Endothelial cell of umbilical vein (primary cell): ENCODE data around the gene ANKRD31.

Experiments
- EZH2 ChIP-seq: IDR thresholded peaks from 2 replicates; pipeline ENCODE4 v1.6.1; 2012; ENCODE audit warnings: borderline replicate concordance, low read depth, mild to moderate bottlenecking, moderate library complexity, low read length, inconsistent platforms; ENCODE audit not compliant: severe bottlenecking
- FOS ChIP-seq: IDR thresholded peaks from 2 replicates; pipeline ENCODE4 v1.6.1; 2011; ENCODE audit warnings: mild to moderate bottlenecking, low read length, moderate library complexity, borderline replicate concordance; ENCODE audit not compliant: insufficient read depth
- GATA2 ChIP-seq: IDR thresholded peaks from 2 replicates; pipeline ENCODE4 v1.7.0; 2011; ENCODE audit warnings: low read depth, mild to moderate bottlenecking, moderate library complexity, mixed read lengths, low read length; ENCODE audit not compliant: insufficient read length, insufficient read depth
- POLR2A ChIP-seq: IDR thresholded peaks from 2 replicates; pipeline ENCODE4 v1.6.1; 2012; ENCODE audit warnings: low read depth, mild to moderate bottlenecking, control low read depth, low read length
- POLR2AphosphoS5 ChIP-seq: IDR thresholded peaks from 2 replicates; pipeline ENCODE4 v1.6.1; 2012; ENCODE audit warnings: low read depth, mild to moderate bottlenecking, control low read depth, low read length, moderate library complexity; ENCODE audit not compliant: insufficient read depth
- TF ChIP-seq, protein P1 (sequence below), 2 donors: IDR thresholded peaks; 1 replicate in 1 of 2; 2 replicates in 1 of 2; pipeline ENCODE4 v1.5.1; 2011; ENCODE audit warnings: low read length in 2 of 2, mild to moderate bottlenecking in 2 of 2, moderate library complexity in 2 of 2, control low read depth in 1 of 2, inconsistent platforms in 1 of 2, low read depth in 1 of 2; ENCODE audit not compliant: insufficient read depth in 1 of 2; ENCODE audit errors: extremely low read depth in 1 of 2
- TF ChIP-seq, protein P2 (sequence below): IDR thresholded peaks from 2 replicates; pipeline ENCODE4 v1.6.1; 2011; ENCODE audit not compliant: insufficient read depth, insufficient read length

DNA sequence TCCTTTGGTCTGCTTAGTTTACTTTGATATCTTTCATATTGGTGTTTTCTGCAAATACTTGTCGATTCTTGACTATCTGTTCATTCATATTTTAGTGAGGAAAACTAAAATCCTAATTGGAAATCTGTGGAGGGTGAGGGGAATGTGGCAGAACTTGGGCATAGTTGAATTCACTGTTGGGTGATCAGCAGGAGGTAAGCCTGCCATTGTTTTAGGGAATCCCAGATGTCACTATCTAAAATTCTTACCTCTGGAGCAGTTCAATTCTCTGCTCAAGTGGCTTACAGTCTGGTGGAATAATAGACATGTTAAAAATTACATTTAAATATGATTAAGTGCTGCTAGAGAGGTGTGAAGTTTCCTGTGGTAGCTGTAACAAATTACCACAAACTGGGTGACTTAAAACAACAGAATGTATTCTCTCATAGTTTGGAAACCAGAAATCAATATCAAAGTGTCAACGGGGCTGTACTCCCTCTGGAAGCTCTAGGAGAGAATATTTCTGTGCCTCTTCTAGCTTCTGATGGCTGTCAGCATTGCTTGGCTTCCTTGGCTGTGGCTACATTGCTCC, 94.0 kb downstream of the ANKRD31 start:
- TF ChIP-seq POLR2A (no peak), GATA2 (no peak), EZH2 (no peak), FOS (no peak), POLR2AphosphoS5 (no peak)
- TF ChIP-seq, protein P1, sequence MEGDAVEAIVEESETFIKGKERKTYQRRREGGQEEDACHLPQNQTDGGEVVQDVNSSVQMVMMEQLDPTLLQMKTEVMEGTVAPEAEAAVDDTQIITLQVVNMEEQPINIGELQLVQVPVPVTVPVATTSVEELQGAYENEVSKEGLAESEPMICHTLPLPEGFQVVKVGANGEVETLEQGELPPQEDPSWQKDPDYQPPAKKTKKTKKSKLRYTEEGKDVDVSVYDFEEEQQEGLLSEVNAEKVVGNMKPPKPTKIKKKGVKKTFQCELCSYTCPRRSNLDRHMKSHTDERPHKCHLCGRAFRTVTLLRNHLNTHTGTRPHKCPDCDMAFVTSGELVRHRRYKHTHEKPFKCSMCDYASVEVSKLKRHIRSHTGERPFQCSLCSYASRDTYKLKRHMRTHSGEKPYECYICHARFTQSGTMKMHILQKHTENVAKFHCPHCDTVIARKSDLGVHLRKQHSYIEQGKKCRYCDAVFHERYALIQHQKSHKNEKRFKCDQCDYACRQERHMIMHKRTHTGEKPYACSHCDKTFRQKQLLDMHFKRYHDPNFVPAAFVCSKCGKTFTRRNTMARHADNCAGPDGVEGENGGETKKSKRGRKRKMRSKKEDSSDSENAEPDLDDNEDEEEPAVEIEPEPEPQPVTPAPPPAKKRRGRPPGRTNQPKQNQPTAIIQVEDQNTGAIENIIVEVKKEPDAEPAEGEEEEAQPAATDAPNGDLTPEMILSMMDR (IDR thresholded peaks at IDR 0.05; ENCODE audit: extremely low read depth in 1 of 2, insufficient read depth in 1 of 2, low read depth in 1 of 2, low read length in 2 of 2) = no peak
- TF ChIP-seq, protein P2, sequence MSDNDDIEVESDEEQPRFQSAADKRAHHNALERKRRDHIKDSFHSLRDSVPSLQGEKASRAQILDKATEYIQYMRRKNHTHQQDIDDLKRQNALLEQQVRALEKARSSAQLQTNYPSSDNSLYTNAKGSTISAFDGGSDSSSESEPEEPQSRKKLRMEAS = no peak
